OCI-M2 (cell line): ENCODE results near the gene UNC5C.

Source experiments
- DNase-seq: peaks from one replicate; lab custom pipeline; 2025; ENCODE audit not compliant: unreplicated experiment; lab: John Stamatoyannopoulos, UW

UNC5C gene

GRCh38 chr4:95548738-95549245 is at the start of gene UNC5C:
Gene UNC5C (minus strand): TSS chr4:95548973.
- no peak for DNase-seq

- no peak for DNase-seq
Observed at GRCh38 chr4:95596676-95597075, 47.9 kb upstream of the UNC5C start.

GRCh38 chr4:95594629-95595028 is 45.9 kb upstream of the UNC5C start:
- no peak for DNase-seq

GRCh38 chr4:95594013-95594412 is 45.2 kb upstream of the UNC5C start:
- no peak for DNase-seq

GRCh38 chr4:95591278-95591677 is 42.5 kb upstream of the UNC5C start:
- no peak for DNase-seq

- DNase-seq, result no peak
Observed at GRCh38 chr4:95590615-95591014, 41.8 kb upstream of the UNC5C start.

- no peak for DNase-seq
Observed at GRCh38 chr4:95585016-95585695, 36.4 kb upstream of the UNC5C start.

- DNase-seq, result no peak
Observed at GRCh38 chr4:95580226-95580625, 31.5 kb upstream of the UNC5C start.

- DNase-seq, result no peak
Observed at GRCh38 chr4:95572304-95572991, 23.7 kb upstream of the UNC5C start.

GRCh38 chr4:95571577-95571976 is 22.8 kb upstream of the UNC5C start:
- DNase-seq, result no peak

- no peak for DNase-seq
Observed at GRCh38 chr4:95563638-95564337, 15.0 kb upstream of the UNC5C start.

GRCh38 chr4:95560774-95561173 is 12.0 kb upstream of the UNC5C start:
- DNase-seq, result no peak

GRCh38 chr4:95556207-95556859 is 7.6 kb upstream of the UNC5C start:
- no peak for DNase-seq

GRCh38 chr4:95552942-95553550 is 4.3 kb upstream of the UNC5C start:
- DNase-seq, result no peak

- no peak for DNase-seq
Observed at GRCh38 chr4:95551653-95552052, 2.9 kb upstream of the UNC5C start.

- DNase-seq, result no peak
Observed at GRCh38 chr4:95550115-95550987, 1.6 kb upstream of the UNC5C start.

- no peak for DNase-seq
Observed at GRCh38 chr4:95549246-95550114, 707 bp upstream of the UNC5C start.

- DNase-seq, result no peak
Observed at GRCh38 chr4:95547715-95548471, 880 bp downstream of the UNC5C start.
